ENCODE measurements around the gene FANCE.
"Not testable (repeated sequence)": the region's sequence is repeated elsewhere in the genome, so short reads cannot be mapped to it uniquely, and the experiment has no call there.

Gene FANCE

DNA sequence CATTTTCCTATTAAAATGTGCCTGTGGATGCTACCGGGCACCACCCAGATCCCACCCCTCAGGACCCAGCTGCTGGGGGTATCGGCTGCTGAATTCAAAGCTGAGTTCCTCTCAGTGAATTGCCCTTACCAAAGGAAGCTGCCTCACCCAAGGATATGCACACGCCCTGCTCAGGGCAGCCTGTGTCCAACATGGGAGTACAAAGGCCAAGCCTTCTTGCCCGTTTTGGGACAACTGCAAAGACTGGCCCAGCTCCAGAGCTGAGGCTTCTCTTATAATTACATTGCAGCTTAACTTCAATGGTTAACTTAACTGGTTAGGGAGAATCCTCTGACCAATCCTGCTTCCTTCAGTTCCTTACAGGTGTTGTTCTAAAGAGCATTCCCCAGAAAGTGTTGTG, 19.8 kb upstream of the FANCE start:
- no peak for DNase-seq (ENCODE audit: low read depth in 2 of 2)

DNA sequence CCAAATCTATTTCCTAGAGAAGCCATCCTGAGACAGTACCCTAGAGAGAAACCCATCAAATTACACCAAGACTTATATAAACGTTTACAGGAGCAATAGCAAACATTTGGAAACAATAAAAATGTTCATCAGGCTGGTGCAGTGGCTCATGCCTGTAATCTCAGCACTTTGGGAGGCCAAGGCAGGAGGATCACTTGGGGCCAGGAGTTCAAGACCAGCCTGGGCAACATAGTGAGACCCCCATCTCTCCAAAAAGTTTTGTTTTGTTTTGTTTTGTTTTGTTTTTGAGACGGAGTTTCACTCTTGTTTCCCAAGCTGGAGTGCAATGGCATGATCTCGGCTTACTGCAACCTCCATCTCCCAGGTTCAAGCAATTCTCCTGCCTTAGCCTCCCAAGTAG, 19.4 kb upstream of the FANCE start:
- DNase-seq (ENCODE audit: low read depth in 2 of 2): not testable (repeated sequence)

- DNase-seq (ENCODE audit: low read depth in 2 of 2): no peak
Measured at GRCh38 chr6:35435074-35435837, 16.9 kb upstream of the FANCE start.

DNA sequence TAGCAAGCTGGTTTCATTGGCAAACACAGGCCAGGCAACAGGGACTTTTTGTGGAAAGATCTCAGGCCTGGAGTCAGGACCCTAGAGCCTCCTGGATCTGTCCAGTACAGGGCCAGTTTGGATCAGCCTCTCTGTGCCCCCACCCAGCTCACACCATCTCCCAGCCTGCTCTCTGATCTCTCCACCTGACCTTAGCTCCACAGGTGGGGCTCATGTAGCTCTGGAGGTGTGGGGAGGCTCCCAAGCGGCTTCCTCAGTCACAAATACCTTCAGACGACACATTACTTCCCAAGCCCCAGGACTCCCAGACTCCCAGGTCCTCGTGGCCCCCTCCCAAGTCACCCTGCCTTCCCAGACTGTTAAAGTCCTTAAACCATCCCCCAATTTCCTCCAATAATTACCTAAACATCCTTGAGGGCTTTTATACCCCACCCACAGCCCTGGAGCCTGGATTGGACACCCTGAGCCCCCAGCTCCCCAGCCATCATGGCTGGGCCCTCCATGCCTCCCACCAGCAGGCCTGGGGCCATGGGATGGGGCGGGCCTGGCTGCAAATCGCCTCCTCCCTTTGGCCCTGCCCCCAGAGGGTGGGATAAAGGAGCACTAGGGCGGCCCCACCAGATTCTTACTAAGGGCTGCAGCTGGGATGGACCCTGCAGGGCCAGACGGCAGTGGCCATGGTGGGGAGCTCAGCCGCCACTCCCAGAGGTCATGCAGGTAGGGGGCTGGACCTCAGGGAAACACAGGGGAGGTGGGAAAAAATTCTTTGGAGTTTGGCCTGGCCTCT, 15.9 kb upstream of the FANCE start:
- DNase-seq (ENCODE audit: low read depth in 2 of 2): no peak

GRCh38 chr6:35438378-35439065, 13.6 kb upstream of the FANCE start:
- not testable (repeated sequence) for DNase-seq (ENCODE audit: low read depth in 2 of 2)

DNA sequence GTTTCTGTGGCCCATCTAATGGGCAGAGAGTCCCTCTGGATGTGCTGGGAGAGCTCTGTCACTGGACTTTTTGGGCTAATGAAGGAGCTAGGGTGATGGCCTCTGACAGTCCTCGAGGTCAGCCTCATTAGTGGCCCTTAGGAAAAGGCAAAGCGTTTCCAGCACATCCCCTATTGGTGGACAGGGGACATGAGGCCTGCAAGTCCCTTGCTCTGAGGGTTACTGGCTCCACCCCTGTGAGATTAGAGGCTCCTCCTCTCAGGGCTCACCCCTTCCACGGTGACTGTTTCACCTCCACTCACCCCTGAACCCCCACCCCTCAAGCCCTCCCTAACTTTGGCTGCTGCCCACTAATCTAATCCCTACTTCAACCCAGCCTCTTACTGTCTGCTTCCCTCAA, 12.8 kb upstream of the FANCE start:
- DNase-seq (ENCODE audit: low read depth in 2 of 2): no peak

- DNase-seq (ENCODE audit: low read depth in 2 of 2): no peak
Measured at GRCh38 chr6:35441205-35441604, 10.9 kb upstream of the FANCE start.

DNA sequence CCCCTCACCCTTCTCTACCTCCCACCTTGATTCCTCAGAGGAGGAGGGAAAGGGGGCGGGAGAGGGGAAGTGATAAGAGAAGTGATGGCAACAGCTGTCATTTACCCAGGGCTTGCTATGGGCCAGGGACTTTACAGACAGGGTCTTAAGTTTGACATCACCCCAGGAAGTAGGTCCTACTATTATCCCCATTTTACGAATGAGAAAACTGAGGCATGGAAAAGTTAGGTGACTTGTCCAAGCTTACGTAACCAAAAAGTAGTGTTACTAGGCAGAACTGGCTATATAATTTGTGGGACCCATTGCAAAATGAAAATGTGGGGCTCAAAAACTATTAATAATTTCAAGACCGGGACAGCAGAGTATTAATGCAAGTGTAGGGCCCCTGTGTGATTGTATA, 10.5 kb upstream of the FANCE start:
- no peak for DNase-seq (ENCODE audit: low read depth in 2 of 2)

- DNase-seq (ENCODE audit: low read depth in 2 of 2): no peak
Measured at GRCh38 chr6:35442693-35443092, 9.4 kb upstream of the FANCE start.

DNA sequence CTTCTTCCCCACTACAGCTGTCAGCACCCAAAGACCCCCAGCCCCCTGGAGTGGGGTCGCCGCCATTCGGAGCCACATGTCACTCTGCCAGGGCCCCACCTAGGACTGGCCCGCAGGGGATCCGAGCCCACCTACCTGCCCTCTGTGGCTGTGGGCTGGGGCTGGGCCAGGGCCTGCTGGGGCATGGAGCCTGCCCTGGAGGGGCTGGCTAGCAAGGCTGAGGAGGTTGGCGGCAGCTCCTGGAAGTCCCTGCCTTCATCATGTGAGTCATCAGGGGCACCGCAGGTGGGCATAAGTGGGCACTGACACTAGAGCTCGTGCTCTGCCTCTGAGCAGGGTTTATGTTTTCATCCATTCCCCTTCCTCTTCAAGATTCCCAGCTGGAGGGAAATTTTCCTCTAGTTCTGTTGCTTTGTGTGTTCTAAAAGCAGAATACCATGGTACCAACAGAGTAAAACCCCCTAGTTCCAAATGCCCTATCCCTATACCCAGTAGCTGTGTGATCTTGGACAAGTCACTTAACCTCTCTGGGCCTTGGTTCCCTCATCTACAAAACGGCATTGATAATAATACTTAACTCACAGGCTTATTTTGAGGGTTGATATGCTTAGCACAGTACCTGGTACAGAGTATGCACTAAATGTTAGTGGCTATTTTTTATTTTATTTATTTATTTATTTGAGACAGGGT, 8.7 kb upstream of the FANCE start:
- DNase-seq (ENCODE audit: low read depth in 2 of 2): no peak

DNA sequence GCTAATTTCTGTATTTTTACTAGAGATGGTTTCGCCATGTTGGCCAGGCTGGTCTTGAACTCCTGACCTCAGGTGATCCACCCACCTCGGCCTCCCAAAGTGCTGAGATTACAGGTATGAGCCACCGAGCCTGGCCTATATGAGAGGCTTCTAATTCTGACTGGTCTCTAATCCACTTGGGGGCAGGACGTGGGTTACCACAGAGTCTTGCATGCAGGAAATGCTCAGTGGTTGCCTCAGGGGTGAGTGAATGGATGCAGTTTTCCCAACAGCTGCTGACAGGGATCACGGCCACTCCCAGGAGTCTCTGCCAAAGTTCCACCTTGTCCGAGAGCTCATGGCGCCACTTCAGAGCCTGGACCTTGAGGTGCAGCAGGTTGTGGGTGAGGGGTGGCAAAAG, 6.4 kb upstream of the FANCE start:
- no peak for DNase-seq (ENCODE audit: low read depth in 2 of 2)

GRCh38 chr6:35448191-35448590, 3.9 kb upstream of the FANCE start:
- no peak for DNase-seq (ENCODE audit: low read depth in 2 of 2)

DNA sequence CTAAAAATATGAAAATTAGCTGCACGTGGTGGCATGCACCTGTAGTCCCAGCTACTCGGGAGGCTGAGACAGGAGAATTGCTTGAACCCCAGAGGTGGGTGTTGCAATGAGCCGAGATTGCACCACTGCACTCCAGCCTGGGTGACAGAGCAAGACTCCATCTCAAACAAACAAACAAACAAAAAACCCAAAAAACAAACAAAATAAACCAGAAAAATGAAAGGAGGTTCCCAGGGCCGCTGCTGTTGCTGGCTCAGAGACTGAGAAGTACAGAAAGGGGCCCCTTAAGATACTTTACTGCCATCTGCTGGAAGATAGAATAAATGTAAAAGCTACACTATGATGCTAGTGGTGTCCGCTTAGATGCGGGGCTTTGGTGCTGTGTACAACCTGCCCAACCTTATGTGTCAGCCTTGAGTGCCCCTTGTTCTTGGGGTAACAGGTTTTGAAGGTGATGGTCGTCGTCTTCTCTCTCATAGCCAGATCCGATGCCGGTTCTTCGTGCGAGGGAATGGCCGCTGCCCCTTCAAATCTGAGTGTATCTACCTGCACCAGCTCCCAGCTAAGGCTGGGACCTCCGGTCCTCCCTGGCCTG, 2.8 kb upstream of the FANCE start:
- no peak for DNase-seq (ENCODE audit: low read depth in 2 of 2)

DNA sequence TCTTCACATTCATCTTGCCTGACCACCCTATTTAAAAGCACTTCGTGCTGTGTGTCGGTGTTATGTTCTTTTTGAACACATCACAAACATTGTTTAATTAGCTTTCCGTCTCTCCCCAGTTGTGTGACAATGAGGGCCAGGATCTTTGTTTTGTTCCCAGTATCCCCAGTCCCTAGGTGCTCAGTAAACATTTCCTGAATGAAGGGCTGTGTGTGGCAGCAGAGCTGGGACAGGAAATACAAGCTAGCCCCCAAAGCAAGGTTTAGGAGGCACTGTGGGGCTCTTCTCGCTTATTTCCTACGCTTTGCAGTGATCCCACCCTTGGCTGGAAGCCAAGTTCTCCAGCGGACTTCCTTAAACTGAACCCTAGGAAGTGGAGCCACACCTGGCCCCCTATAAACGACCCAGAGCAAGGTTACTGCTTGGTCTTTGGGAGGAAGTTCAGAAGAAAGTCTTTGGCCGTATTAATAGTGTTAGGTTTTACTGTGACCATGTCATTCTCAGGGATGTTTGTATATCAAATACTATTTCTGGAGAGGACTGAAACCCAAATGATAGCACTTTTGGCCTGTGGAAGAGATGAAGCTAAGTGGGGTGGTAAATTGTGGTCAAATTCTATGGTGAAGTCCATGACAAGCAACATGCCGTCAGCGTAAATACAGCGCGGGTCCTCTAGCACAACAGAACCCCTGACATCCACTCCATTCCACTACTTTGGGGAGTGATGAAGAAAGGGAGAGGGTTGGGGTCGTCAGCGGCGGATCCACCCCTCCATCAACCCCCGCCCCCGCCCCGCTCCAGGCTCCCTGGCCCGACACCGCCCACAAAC, 570 bp upstream of the FANCE start:
- no peak for DNase-seq (ENCODE audit: low read depth in 2 of 2)

- no peak for DNase-seq (ENCODE audit: low read depth in 2 of 2)
Measured at GRCh38 chr6:35453236-35453635, 1.1 kb downstream of the FANCE start.

GRCh38 chr6:35454391-35455110, 2.4 kb downstream of the FANCE start:
- no peak for DNase-seq (ENCODE audit: low read depth in 2 of 2)

GRCh38 chr6:35457907-35458306, 5.8 kb downstream of the FANCE start:
- no peak for DNase-seq (ENCODE audit: low read depth in 2 of 2)

- no peak for DNase-seq (ENCODE audit: low read depth in 2 of 2)
Measured at GRCh38 chr6:35461270-35461669, 9.1 kb downstream of the FANCE start.

- no peak for DNase-seq (ENCODE audit: low read depth in 2 of 2)
Measured at GRCh38 chr6:35463292-35463691, 11.2 kb downstream of the FANCE start.

- DNase-seq (ENCODE audit: low read depth in 2 of 2): no peak
Measured at GRCh38 chr6:35465646-35466045, 13.5 kb downstream of the FANCE start.
